HTR-8/SVneo (cell line): Measurements from ENCODE around the gene NHP2.

ENCODE experiments used
- DNase-seq: peaks from one replicate; pipeline ENCODE4 v3.0.0; 2011; ENCODE audit warnings: low spot score, mixed read lengths; ENCODE audit not compliant: insufficient read length
- FAIRE-seq: peaks from 2 replicates; lab custom pipeline; 2011; peaks lifted over from hg19 to GRCh38; lab: Jason Lieb, UNC

NHP2 gene

GRCh38 chr5:178116143-178116885 is 37.4 kb downstream of the NHP2 start:
- FAIRE-seq (no peak), DNase-seq (no peak)

- DNase-seq, result no peak
- no peak for FAIRE-seq
Observed at GRCh38 chr5:178115814-178116142, 37.9 kb downstream of the NHP2 start.

DNA sequence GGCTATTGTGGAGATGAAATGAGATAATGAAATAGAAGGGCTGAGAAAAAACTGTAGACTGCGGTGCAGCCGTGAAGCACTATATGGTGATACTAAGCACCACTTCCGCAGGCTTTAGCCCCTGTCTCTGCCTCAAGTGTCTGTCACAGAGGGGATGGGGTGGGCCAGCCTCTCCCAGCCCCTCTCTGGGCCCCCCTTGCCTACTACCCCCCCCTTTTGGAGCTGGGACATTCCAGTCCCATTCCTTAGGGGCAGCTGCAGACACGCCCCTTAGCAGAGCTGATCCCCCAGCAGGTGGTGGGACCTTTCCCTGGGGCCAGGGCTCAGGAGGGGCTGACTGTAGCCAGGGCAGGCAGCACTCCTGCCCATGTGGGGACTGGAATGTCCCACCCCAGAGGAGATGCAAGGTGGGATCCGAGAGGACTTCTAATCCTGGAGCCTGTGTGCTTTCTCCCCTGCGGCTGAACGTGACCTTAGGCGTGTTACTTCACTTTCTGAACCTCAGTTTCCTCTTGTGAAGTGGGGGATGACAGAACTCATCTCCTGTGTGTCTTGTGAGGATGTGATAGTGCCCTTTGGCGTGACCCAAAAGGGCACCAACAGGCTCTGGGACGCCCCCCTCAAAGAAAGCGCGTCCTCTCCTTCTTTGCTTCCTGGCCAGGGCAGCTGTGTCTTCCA is 38.4 kb downstream of the NHP2 start:
- no peak for FAIRE-seq

GRCh38 chr5:178114325-178115135 is 39.2 kb downstream of the NHP2 start:
- DNase-seq, result no peak
- no peak for FAIRE-seq

More for the DNA sequence above, 38.4 kb downstream of the NHP2 start:
- no peak for DNase-seq

- FAIRE-seq (no peak), DNase-seq (no peak)
Observed at GRCh38 chr5:178113841-178114324, 39.8 kb downstream of the NHP2 start.

DNA sequence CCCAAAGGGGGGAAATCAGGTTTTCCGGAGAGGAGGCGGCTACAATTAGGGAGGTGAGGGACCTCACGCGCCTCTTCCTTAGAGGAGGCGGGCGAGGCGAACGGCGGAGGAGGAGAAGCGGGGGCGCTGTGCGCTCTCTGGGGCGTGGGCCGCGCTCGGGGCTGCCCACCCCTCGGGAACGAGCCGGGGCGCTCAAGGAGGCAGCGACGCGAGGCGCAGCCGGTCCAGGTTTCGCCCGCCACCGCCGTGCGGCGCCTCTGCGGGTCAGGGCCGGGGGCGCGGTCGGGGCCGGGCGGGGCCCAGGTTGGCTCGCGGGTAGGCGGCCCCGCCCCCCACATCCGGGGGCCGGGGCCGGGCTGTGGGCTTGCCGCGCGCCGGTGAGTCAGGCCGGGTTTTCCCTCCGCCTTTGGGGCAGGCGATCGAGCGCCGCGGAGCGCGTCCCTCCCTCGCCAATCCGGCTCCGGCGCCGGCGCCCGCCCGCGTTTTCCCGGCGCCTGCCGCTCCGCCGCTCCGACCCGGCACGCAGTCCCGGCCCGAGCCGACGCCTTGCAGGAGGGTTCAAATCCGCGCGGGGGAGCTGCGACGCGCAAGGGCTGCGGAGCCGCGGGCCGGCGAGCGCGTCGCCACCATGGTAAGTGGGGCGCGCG is 40.4 kb downstream of the NHP2 start, which contains the start of gene N4BP3:
TSS of gene N4BP3 (plus strand) at position 392 of the 647 bp plus-strand sequence. CDS start 6,052 bp downstream, outside the sequence.
- FAIRE-seq, result no peak
- DNase-seq, result peak; percentile 75

DNA sequence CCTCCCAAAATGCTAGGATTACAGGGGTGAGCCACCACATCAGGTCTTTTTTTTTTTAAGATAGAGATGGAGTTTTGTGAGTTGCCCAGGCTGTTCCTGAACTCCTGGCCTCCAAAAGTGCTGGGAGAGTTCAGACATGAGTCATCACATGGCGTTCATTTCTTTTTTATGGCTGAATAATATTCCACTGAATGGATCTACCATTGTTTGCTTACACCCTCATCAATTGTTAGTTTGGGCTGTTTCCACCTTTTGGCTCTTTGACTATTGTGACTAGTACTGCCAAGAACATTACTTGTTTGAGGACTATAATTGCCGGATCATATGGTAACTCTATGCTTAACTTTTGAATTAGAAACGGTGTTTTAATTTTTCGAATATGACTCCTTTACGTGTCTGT is 41.1 kb downstream of the NHP2 start:
- no peak for FAIRE-seq
- DNase-seq, result no peak

DNA sequence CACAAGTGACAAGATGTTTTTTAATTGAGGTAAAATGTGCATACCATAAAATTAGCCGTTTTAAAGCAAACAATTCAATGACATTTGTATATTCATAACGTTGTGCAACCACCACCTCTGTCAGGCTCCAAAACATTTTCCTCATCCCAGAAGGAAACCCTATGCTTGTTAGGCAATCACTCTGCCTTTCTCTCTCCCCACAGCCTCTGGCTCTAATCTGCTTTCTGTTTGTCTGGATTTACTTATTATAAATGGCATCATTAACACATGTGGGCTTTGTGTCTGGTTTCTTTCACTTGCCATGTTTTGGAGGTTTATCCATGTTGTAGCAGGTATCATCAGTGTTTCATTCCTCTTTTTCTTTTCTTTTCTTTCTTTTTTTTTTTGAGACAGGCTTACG is 41.8 kb downstream of the NHP2 start:
- FAIRE-seq (no peak), DNase-seq (no peak)

DNA sequence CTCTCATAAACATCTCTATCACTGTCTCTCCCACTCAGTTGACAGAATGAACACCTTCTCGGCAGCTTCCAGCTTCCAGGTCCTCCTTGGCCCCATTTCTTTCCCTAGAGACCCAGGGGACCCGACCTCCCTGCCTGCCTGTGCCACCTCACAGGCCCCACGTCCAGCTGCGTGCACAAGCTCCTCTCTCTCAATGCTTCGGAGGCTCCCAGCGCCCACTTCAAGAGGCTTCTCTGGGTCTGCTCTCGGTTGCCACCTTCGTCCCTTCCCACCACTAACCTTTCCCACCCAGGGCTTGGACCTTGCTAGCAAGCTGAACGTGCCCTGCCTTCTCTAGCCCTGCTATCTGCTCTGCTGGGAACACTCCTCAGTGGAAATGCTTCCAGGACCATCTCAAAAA is 43.2 kb downstream of the NHP2 start:
- DNase-seq (no peak), FAIRE-seq (no peak)

GRCh38 chr5:178108966-178109365 is 44.7 kb downstream of the NHP2 start:
- DNase-seq, result no peak
- no peak for FAIRE-seq

DNA sequence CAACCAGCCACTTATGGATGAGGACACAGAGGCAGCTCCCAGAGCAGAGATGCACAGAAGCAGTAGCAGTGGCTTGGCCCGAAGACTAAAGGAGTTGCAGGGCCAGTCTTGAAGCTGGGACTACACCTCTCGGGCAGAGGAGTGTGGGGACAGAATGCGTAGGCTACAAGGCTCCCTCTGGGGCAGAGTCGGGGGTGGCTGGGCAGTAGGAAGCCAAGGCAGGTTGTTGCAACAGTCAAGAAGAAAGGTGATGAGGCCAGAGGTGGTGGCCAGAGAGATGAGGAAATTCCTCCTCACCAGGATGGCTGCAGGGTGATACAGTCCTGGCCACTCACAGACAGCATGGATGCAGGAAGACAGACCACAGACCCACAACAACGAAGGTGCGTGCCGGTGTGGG is 45.2 kb downstream of the NHP2 start:
- DNase-seq (no peak), FAIRE-seq (no peak)

- DNase-seq, result no peak
- no peak for FAIRE-seq
Observed at GRCh38 chr5:178107756-178108310, 45.9 kb downstream of the NHP2 start.

DNA sequence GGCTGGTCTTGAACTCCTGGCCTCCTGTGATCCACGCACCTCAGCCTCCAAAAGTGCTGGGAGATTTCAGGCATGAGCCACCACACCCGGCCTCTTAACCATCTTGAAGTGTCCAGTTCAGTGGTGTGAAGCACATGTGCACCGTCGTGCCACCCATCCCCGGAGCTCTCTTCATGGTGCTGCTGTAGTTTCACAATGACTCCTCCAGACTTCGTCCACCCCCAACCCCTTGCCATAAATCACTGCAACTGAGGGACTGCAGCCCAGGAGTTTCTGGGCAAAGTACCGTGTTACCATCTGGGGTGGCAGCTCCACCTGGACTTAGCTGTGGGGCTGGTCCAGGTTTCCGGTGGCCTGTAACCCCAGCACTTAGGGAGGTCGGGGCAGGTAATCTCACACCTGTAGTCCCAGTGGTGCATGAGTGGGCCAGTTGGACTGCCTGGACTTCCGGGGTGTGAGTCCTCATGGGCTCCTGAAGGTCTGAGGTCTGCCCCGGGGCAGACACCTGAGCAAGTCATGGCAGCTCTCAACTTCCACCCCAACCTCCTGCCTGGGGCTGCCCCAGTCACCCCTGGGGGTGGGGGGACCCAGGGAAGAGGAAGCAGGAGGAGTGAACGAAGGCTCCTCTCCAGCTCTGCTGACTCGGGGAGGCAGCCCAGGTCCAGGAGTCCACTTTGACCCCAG is 47.0 kb downstream of the NHP2 start:
- FAIRE-seq (no peak), DNase-seq (no peak)

GRCh38 chr5:178106086-178106485 is 47.6 kb downstream of the NHP2 start:
- no peak for FAIRE-seq
- no peak for DNase-seq

GRCh38 chr5:178104492-178104891 is 49.2 kb downstream of the NHP2 start:
- DNase-seq (no peak), FAIRE-seq (no peak)

DNA sequence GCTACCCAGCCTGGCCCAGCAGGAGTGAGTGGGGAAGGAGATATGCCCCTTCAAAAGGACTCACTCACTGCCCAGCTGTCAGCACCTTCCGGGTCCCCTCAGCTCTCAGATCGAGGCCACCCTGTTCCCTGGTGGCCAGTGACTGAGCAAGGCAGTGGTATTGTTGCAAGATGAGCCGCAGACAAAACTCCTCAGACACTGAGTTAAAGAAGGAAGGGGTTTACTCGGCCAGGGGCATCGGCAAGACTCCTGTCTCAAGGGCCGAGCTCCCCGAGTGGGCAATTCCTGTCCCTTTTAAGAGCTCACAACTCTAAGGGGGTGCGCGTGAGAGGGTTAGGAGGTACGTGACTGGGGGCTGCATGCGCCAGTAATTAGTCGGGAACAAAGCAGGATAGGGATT is 50.1 kb downstream of the NHP2 start:
- FAIRE-seq, result no peak
- no peak for DNase-seq
